ENCODE results near the gene ANKRD53.

The ANKRD53 gene

GRCh38 chr2:70965506-70965905 is 12.9 kb upstream of the ANKRD53 start:
- DNase-seq: no peak

GRCh38 chr2:70966681-70967080 is 11.7 kb upstream of the ANKRD53 start:
- no peak for DNase-seq

GRCh38 chr2:70967189-70967588 is 11.2 kb upstream of the ANKRD53 start:
- no peak for DNase-seq

GRCh38 chr2:70974592-70974991 is 3.8 kb upstream of the ANKRD53 start:
- DNase-seq: no peak

GRCh38 chr2:70975237-70975636 is 3.2 kb upstream of the ANKRD53 start:
- DNase-seq: no peak

- DNase-seq: no peak
Observed at GRCh38 chr2:70977605-70978205, 725 bp upstream of the ANKRD53 start.

- no peak for DNase-seq
Observed at GRCh38 chr2:70979180-70979488, 704 bp downstream of the ANKRD53 start.

- DNase-seq: no peak
Observed at GRCh38 chr2:70979626-70980025, 1.2 kb downstream of the ANKRD53 start.

GRCh38 chr2:70981421-70981820 is 3.0 kb downstream of the ANKRD53 start:
- no peak for DNase-seq

GRCh38 chr2:70981866-70982810 is 3.7 kb downstream of the ANKRD53 start:
- no peak for DNase-seq

GRCh38 chr2:70982971-70983370 is 4.5 kb downstream of the ANKRD53 start:
- DNase-seq: no peak

- no peak for DNase-seq
Observed at GRCh38 chr2:70983506-70984227, 5.2 kb downstream of the ANKRD53 start.

- no peak for DNase-seq
Observed at GRCh38 chr2:70984228-70984575, 5.8 kb downstream of the ANKRD53 start.

GRCh38 chr2:70984576-70985282 is 6.3 kb downstream of the ANKRD53 start:
- DNase-seq: peak; percentile 79

- DNase-seq: no peak
Observed at GRCh38 chr2:70985283-70985688, 6.9 kb downstream of the ANKRD53 start.

GRCh38 chr2:70985956-70986355 is 7.5 kb downstream of the ANKRD53 start:
- DNase-seq: no peak

- no peak for DNase-seq
Observed at GRCh38 chr2:70986499-70987189, 8.2 kb downstream of the ANKRD53 start.

- DNase-seq: no peak
Observed at GRCh38 chr2:70987386-70987785, 9.0 kb downstream of the ANKRD53 start.

- DNase-seq: no peak
Observed at GRCh38 chr2:70988151-70988550, 9.7 kb downstream of the ANKRD53 start.

GRCh38 chr2:70988726-70989648 is 10.6 kb downstream of the ANKRD53 start:
- DNase-seq: no peak

GRCh38 chr2:70990216-70990615 is 11.8 kb downstream of the ANKRD53 start:
- no peak for DNase-seq

- no peak for DNase-seq
Observed at GRCh38 chr2:70991142-70991541, 12.7 kb downstream of the ANKRD53 start.

All from stimulated activated CD4-positive, alpha-beta T cell treated with anti-CD3 and anti-CD28 coated beads, Interleukin-4, amount 100 ng/mL, for 24 hours (primary cell).